HUES64 (cell line): ENCODE data around the gene RPUSD3.
"Not testable (repeated sequence)": the region's sequence is repeated elsewhere in the genome, so short reads cannot be mapped to it uniquely, and the experiment has no call there.

Source experiments
- H3K27ac ChIP-seq: 2 replicates; pipeline ENCODE4 v1.7.0; 2013; ENCODE audit warnings: low read depth, low read length, inconsistent platforms
- H3K27me3 ChIP-seq: 2 replicates; pipeline ENCODE4 v1.6.1; 2013; ENCODE audit warnings: mild to moderate bottlenecking, low read length; ENCODE audit not compliant: insufficient read depth
- H3K36me3 ChIP-seq: 2 replicates; pipeline ENCODE4 v1.6.1; 2013; ENCODE audit warnings: mild to moderate bottlenecking, low read length; ENCODE audit not compliant: insufficient read depth
- H3K4me1 ChIP-seq: 2 replicates; pipeline ENCODE4 v1.6.1; 2013; ENCODE audit warnings: mild to moderate bottlenecking, low read length, moderate library complexity; ENCODE audit not compliant: insufficient read depth
- H3K4me3 ChIP-seq: 2 replicates; pipeline ENCODE4 v1.5.1; 2013; ENCODE audit warnings: mild to moderate bottlenecking, low read length, moderate library complexity
- H3K9ac ChIP-seq: 2 replicates; pipeline ENCODE4 v1.6.1; 2013; ENCODE audit warnings: mild to moderate bottlenecking, low read depth, low read length
- H3K9me3 ChIP-seq: 2 replicates; pipeline ENCODE4 v1.6.1; 2013; ENCODE audit warnings: low read depth, low read length; ENCODE audit not compliant: insufficient read depth
- WGBS: fragments of 150-250, 120-280 bp; methylation state at CpG from one replicate; pipeline ENCODE4 v1.1.7; 2013; ENCODE audit warnings: missing lambda C conversion rate; 5-methylcytosine and 5-hydroxymethylcytosine counted together

RPUSD3 gene

GRCh38 chr3:9851383-9851782 is 7.6 kb upstream of the RPUSD3 start:
- not testable (repeated sequence) for H3K9me3 ChIP-seq, H3K4me1 ChIP-seq, H3K9ac ChIP-seq, H3K27ac ChIP-seq, H3K4me3 ChIP-seq, H3K27me3 ChIP-seq, H3K36me3 ChIP-seq
- 77% methylated on average over 6 of the region's 6 CpGs for WGBS

GRCh38 chr3:9848860-9849259 is 5.1 kb upstream of the RPUSD3 start:
- WGBS: 45% methylated on average over 4 of the region's 4 CpGs
- not testable (repeated sequence) for H3K27ac ChIP-seq, H3K9ac ChIP-seq, H3K9me3 ChIP-seq, H3K36me3 ChIP-seq, H3K27me3 ChIP-seq, H3K4me3 ChIP-seq, H3K4me1 ChIP-seq

- not testable (repeated sequence) for H3K36me3 ChIP-seq, H3K27ac ChIP-seq, H3K9me3 ChIP-seq, H3K4me1 ChIP-seq, H3K9ac ChIP-seq, H3K27me3 ChIP-seq, H3K4me3 ChIP-seq
- WGBS: 55% methylated on average over 6 of the region's 9 CpGs
These were observed 4.1 kb upstream of the RPUSD3 start for GRCh38 chr3:9847870-9848269.

GRCh38 chr3:9846931-9847488 is 3.2 kb upstream of the RPUSD3 start:
- Histone ChIP-seq H3K9ac (no peak overlapping the region), H3K27me3 (no peaks in the 10 kb centered on the region), H3K4me3 (no peak overlapping the region), H3K27ac (no peak overlapping the region), H3K4me1 (no peaks in the 10 kb centered on the region), H3K36me3 (no peaks in the 10 kb centered on the region), H3K9me3 (no peaks in the 10 kb centered on the region)
- 95% methylated on average over 6 of the region's 6 CpGs for WGBS

GRCh38 chr3:9846231-9846630 is 2.4 kb upstream of the RPUSD3 start:
- H3K4me1 ChIP-seq: no peaks in the 10 kb centered on the region
- H3K9me3 ChIP-seq: no peaks in the 10 kb centered on the region
- H3K36me3 ChIP-seq: peaks cover 7% of the 10 kb centered on the region
- 91% methylated on average over 6 of the region's 6 CpGs for WGBS
- H3K4me3 ChIP-seq: no peak overlapping the region
- H3K27ac ChIP-seq: no peak overlapping the region
- no peak overlapping the region for H3K9ac ChIP-seq
- H3K27me3 ChIP-seq: no peaks in the 10 kb centered on the region

- Histone ChIP-seq H3K27ac (no peak overlapping the region), H3K27me3 (no peaks in the 10 kb centered on the region), H3K4me3 (no peak overlapping the region), H3K36me3 (peaks cover 40% of the 10 kb centered on the region), H3K4me1 (no peaks in the 10 kb centered on the region), H3K9ac (no peak overlapping the region), H3K9me3 (no peaks in the 10 kb centered on the region)
- WGBS: 74% methylated on average over 6 of the region's 8 CpGs
These were observed 2.8 kb downstream of the RPUSD3 start for GRCh38 chr3:9841015-9841414.

GRCh38 chr3:9838856-9839255 is 5.0 kb downstream of the RPUSD3 start:
- Histone ChIP-seq H3K4me1 (no peaks in the 10 kb centered on the region), H3K27me3 (no peaks in the 10 kb centered on the region), H3K27ac (no peak overlapping the region), H3K4me3 (no peak overlapping the region), H3K9ac (no peak overlapping the region), H3K9me3 (no peaks in the 10 kb centered on the region), H3K36me3 (peaks cover 49% of the 10 kb centered on the region)
- WGBS: 93% methylated on average over 4 of the region's 4 CpGs

- H3K36me3 ChIP-seq: peaks cover 49% of the 10 kb centered on the region
- no peaks in the 10 kb centered on the region for H3K4me1 ChIP-seq
- H3K27ac ChIP-seq: no peak overlapping the region
- no peaks in the 10 kb centered on the region for H3K27me3 ChIP-seq
- H3K9ac ChIP-seq: no peak overlapping the region
- 96% methylated on average over 11 of the region's 12 CpGs for WGBS
- H3K4me3 ChIP-seq: no peak overlapping the region
- no peaks in the 10 kb centered on the region for H3K9me3 ChIP-seq
These were observed 5.9 kb downstream of the RPUSD3 start for GRCh38 chr3:9837701-9838582.

GRCh38 chr3:9834520-9835380 is 9.1 kb downstream of the RPUSD3 start:
- H3K4me3 ChIP-seq: no peak overlapping the region
- peaks cover 29% of the 10 kb centered on the region for H3K36me3 ChIP-seq
- no peaks in the 10 kb centered on the region for H3K4me1 ChIP-seq
- no peak overlapping the region for H3K27ac ChIP-seq
- no peak overlapping the region for H3K9ac ChIP-seq
- H3K27me3 ChIP-seq: no peaks in the 10 kb centered on the region
- WGBS: 89% methylated on average over 18 of the region's 18 CpGs
- H3K9me3 ChIP-seq: no peaks in the 10 kb centered on the region

- no peak overlapping the region for H3K4me3 ChIP-seq
- peaks cover 15% of the 10 kb centered on the region for H3K36me3 ChIP-seq
- WGBS: 94% methylated on average over 9 of the region's 9 CpGs
- H3K4me1 ChIP-seq: no peaks in the 10 kb centered on the region
- H3K9ac ChIP-seq: no peak overlapping the region
- no peaks in the 10 kb centered on the region for H3K9me3 ChIP-seq
- H3K27ac ChIP-seq: no peak overlapping the region
- H3K27me3 ChIP-seq: no peaks in the 10 kb centered on the region
These were observed 10.7 kb downstream of the RPUSD3 start for GRCh38 chr3:9833078-9833477.

- H3K36me3 ChIP-seq: peaks cover 11% of the 10 kb centered on the region; the same call in 1 of the 2 replicates
- no peaks in the 10 kb centered on the region for H3K27me3 ChIP-seq
- 92% methylated on average over 3 of the region's 3 CpGs for WGBS
- H3K9me3 ChIP-seq: no peaks in the 10 kb centered on the region
- H3K27ac ChIP-seq: no peak overlapping the region
- H3K4me1 ChIP-seq: no peaks in the 10 kb centered on the region
- H3K9ac ChIP-seq: no peak overlapping the region
- H3K4me3 ChIP-seq: no peak overlapping the region
These were observed 12.6 kb downstream of the RPUSD3 start for GRCh38 chr3:9831253-9831652.
